ENCODE measurements around the gene TCTN2.

GRCh38 chr12:123645380-123645779, 25.5 kb upstream of the TCTN2 start:
- TF ChIP-seq, protein P1, sequence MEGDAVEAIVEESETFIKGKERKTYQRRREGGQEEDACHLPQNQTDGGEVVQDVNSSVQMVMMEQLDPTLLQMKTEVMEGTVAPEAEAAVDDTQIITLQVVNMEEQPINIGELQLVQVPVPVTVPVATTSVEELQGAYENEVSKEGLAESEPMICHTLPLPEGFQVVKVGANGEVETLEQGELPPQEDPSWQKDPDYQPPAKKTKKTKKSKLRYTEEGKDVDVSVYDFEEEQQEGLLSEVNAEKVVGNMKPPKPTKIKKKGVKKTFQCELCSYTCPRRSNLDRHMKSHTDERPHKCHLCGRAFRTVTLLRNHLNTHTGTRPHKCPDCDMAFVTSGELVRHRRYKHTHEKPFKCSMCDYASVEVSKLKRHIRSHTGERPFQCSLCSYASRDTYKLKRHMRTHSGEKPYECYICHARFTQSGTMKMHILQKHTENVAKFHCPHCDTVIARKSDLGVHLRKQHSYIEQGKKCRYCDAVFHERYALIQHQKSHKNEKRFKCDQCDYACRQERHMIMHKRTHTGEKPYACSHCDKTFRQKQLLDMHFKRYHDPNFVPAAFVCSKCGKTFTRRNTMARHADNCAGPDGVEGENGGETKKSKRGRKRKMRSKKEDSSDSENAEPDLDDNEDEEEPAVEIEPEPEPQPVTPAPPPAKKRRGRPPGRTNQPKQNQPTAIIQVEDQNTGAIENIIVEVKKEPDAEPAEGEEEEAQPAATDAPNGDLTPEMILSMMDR (IDR thresholded peaks at IDR 0.05; ENCODE audit: poor library complexity) = no peak
- TF ChIP-seq EZH2 (IDR thresholded peaks at IDR 0.05; ENCODE audit: borderline replicate concordance) = no peak
- TF ChIP-seq EZH2phosphoT487 (IDR thresholded peaks at IDR 0.05; ENCODE audit: low read depth, severe bottlenecking, unreplicated experiment) = no peak

Data from hepatocyte (in vitro differentiated cells).